Mucosa of stomach (tissue), 1 donor: Measurements from ENCODE around the gene CPT1C.

Experiments used
- H3K27me3 ChIP-seq: one replicate; pipeline ENCODE4 v1.7.0; 2013; ENCODE audit warnings: mild to moderate bottlenecking, low read length; ENCODE audit not compliant: control insufficient read depth, insufficient read depth
- H3K36me3 ChIP-seq: one replicate; pipeline ENCODE4 v1.7.0; 2013; ENCODE audit warnings: low read length; ENCODE audit not compliant: control insufficient read depth, insufficient read depth
- H3K4me1 ChIP-seq: one replicate; pipeline ENCODE4 v1.7.0; 2013; ENCODE audit warnings: mild to moderate bottlenecking, low read length; ENCODE audit not compliant: control insufficient read depth, insufficient read depth
- H3K4me3 ChIP-seq: one replicate; pipeline ENCODE4 v1.7.0; 2013; ENCODE audit warnings: low read length
- H3K9ac ChIP-seq: one replicate; pipeline ENCODE4 v1.7.0; 2013; ENCODE audit warnings: mild to moderate bottlenecking, low read length, moderate library complexity
- H3K9me3 ChIP-seq: one replicate; pipeline ENCODE4 v1.7.0; 2013; ENCODE audit warnings: mild to moderate bottlenecking, low read length, moderate library complexity; ENCODE audit not compliant: control insufficient read depth
- donor health status: Pancreatic carcinoma.

The CPT1C gene

DNA sequence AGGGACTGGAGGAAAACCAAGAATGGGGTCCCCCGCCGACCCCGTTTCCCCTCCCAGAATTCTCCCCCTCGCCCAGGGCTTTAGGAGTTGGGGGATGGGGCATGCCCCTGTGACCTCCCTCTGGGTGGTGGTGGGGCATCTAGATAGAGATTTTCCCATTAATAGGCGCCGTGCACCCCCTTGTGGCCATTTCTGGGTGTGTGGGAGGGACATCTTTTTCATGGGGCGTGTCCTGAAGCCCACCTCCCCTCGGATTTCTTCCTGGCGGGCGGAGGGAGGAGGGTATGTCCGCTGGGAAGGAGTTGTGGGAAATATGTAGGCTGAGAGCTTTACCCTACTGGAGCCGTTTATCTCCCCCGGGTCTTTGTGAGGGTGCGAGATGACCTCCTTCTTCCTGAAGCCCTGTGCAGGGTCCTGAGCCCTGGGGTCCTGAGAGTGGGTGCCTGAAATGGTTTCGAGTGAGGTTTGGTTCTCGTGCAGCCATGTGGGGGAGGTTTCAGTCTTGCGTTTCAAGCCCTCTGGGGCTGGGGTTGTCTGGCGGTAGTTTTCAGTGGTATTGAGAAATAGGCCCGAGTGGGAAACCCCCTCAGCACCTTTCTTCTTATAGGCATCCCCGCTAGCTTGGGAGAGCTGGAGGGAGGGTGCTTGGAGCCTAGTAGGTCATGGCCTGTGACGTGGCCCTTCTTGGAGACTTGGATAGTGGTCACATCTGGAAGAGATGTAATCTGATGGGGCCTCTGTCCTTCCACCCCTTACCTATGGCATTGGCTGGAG, 12.8 kb upstream of the CPT1C start:
- Histone ChIP-seq H3K9me3 (no peaks in the 10 kb centered on the region), H3K36me3 (peaks cover 8% of the 10 kb centered on the region), H3K4me3 (peak overlapping the region; percentile 58), H3K27me3 (no peaks in the 10 kb centered on the region), H3K4me1 (peaks cover 10% of the 10 kb centered on the region), H3K9ac (peak overlapping the region; percentile 78)

DNA sequence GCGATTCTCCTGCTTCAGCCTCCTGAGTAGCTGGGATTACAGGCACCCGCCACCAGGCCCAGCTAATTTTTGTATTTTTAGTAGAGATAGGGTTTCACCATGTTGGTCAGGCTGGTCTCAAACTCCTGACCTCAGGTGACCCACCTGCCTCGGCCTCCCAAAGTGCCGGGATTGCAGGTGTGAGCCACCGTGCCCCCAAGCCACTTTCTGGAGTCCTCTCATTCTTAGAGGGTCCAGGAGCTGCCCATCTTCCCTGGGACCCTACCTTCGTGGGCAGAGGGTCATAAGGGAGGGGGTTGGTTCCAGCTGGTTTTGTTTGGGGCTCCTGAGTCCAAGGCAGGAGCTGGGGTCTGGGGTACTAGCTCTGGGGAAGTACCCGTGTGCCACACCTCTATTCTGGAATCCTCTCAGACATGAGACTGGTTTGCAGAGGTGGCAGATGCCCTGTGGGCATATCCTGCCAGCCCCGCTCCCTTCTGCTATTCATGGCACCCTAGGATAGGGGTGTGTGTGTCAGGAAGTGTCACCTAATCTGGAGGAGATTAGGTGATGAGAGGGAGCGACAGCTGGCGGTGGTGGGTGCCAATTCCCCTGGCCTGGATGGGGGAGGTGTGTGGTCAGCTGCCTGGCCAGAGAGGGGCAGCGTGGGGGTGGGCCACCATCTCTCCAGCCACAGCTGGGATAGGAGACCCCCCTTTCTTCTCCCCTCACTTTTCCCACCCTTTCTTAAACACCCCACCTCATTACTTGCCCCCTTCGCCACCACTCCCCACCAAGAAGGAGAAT, 11.7 kb upstream of the CPT1C start:
- Histone ChIP-seq H3K9me3 (no peaks in the 10 kb centered on the region), H3K4me1 (peaks cover 10% of the 10 kb centered on the region), H3K4me3 (no peak overlapping the region), H3K9ac (peak overlapping the region; percentile 31), H3K27me3 (no peaks in the 10 kb centered on the region), H3K36me3 (peaks cover 8% of the 10 kb centered on the region)

DNA sequence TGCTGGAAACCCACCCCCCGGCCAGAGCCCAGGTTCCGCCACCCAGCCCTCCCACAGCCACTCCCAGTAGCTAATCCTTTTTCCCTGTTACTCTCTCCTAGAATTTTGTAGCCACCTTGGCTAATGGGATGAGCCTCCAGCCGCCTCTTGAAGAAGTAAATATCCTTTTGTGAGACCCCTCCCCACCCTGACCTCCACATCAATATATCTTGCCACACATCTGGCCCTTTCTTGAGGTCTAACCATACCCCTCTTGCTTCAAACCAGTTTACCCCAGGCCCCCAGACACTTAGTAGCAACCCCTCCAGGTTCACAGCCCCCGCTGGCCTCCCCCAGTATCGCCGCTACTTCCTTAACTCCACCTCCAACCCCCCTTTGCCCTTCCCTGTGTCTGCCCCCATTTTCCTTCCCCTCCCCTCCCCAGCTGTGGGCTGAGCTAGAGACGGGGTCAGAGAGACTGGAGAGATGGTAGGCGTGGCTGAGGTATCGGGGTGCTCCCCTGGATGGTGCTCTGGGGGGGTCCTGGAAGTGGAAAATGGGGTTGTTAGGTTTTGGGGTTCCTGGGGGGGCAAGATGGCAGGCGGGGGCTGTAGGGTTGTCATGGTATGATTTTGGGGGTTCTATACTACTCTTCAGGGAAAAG, 11.0 kb upstream of the CPT1C start:
- H3K36me3 ChIP-seq: peaks cover 8% of the 10 kb centered on the region
- peaks cover 10% of the 10 kb centered on the region for H3K4me1 ChIP-seq
- H3K9me3 ChIP-seq: no peaks in the 10 kb centered on the region
- H3K27me3 ChIP-seq: no peaks in the 10 kb centered on the region
- H3K4me3 ChIP-seq: no peak overlapping the region
- no peak overlapping the region for H3K9ac ChIP-seq

DNA sequence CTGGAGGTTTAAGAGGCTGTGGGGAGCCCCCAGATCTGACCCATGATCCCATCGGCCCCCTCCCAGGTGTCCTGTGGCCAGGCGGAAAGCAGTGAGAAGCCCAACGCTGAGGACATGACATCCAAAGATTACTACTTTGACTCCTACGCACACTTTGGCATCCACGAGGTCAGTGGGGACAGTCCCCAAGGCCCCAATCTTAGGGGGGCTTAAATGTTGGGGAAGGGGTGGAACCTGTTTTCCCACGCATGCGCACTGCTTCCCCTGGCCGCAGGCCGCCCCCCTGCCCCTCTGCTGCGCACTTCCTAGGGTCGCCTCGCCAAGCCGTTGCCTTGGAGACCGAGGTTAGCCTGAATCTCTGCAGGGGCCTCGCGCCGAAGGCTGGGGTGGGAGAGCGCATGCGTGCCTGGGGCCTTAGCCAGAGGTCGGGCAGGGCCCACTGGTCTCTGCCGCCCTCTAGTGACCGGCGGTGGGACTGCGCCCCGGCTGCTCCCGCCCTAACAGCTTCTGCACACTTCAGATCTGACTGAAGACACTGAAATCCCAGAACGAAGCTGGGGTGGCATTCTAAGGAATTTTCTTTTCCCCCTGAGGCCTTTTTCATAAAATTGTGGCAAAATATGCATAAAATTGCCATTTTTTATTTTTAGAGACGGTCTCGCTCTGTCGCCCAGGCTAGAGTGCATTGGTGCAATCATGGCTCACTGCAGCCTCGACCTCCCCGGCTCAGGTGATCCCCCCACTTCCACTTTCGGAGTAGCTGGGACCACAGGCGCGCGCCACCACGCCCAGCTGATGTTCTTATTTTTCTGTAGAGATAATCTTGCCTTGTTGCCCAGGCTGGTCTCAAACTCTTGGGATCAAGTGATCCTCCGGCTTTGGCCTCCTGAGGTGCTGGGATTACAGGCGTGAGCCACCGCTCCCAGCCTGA, 10.2 kb upstream of the CPT1C start:
- H3K4me1 ChIP-seq: peaks cover 10% of the 10 kb centered on the region
- no peaks in the 10 kb centered on the region for H3K27me3 ChIP-seq
- H3K9ac ChIP-seq: no peak overlapping the region
- no peaks in the 10 kb centered on the region for H3K9me3 ChIP-seq
- H3K4me3 ChIP-seq: no peak overlapping the region
- H3K36me3 ChIP-seq: peaks cover 8% of the 10 kb centered on the region

DNA sequence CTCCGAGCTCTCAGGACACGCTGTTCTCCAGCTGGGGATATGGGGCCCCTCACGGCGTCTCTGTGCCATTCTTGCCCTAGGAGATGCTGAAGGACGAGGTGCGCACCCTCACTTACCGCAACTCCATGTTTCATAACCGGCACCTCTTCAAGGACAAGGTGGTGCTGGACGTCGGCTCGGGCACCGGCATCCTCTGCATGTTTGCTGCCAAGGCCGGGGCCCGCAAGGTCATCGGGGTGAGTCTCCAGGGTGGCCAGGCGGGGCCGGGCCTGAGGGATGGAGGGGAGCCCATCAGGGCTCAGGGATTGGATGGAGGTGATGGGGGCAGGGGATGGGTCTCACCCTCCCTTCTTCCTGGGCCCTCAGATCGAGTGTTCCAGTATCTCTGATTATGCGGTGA, 9.1 kb upstream of the CPT1C start:
- no peak overlapping the region for H3K4me3 ChIP-seq
- H3K9me3 ChIP-seq: no peaks in the 10 kb centered on the region
- H3K4me1 ChIP-seq: peaks cover 7% of the 10 kb centered on the region
- H3K27me3 ChIP-seq: no peaks in the 10 kb centered on the region
- no peak overlapping the region for H3K9ac ChIP-seq
- peaks cover 8% of the 10 kb centered on the region for H3K36me3 ChIP-seq

DNA sequence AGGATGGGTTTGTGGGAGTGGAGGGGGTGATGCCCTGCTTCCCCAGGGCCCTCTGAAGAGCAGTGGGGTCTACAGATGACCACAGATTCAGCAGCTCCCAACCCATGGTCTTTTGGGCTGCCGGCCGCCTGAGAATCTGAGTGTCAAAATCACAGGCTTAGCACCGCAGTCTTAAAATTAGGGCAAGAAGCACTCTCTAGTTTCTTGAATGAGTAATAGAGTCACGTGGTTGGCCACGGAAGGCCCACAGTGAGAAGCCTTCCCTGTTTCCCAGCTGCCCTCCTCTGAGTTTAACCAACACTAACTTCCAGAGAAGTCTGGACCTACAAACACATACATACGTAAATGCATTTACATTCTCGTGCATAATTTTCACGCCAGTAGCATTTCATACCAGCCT, 8.6 kb upstream of the CPT1C start:
- no peak overlapping the region for H3K9ac ChIP-seq

DNA sequence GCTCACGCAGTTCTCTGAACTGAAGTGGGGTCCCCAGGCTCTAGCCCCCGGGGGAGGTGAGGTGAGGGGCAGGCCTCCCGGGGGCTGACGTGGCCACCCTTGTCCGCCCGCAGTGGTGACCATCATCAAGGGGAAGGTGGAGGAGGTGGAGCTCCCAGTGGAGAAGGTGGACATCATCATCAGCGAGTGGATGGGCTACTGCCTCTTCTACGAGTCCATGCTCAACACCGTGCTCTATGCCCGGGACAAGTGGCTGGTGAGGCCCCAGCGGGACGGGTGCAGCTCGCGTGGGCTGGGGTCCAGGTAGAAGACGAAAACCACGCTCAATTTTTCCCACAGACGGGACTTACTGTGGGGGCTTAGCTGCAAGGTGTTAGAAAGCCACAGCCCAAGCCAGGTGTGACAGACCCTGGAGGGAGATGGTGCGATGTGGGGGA, 7.1 kb upstream of the CPT1C start:
- Histone ChIP-seq H3K36me3 (peaks cover 8% of the 10 kb centered on the region), H3K4me1 (peaks cover 7% of the 10 kb centered on the region), H3K9me3 (no peaks in the 10 kb centered on the region), H3K4me3 (no peak overlapping the region), H3K27me3 (no peaks in the 10 kb centered on the region), H3K9ac (no peak overlapping the region)

More for the DNA sequence above, 8.6 kb upstream of the CPT1C start:
- H3K9me3 ChIP-seq: no peaks in the 10 kb centered on the region
- peaks cover 7% of the 10 kb centered on the region for H3K4me1 ChIP-seq
- H3K27me3 ChIP-seq: no peaks in the 10 kb centered on the region
- no peak overlapping the region for H3K4me3 ChIP-seq
- peaks cover 8% of the 10 kb centered on the region for H3K36me3 ChIP-seq

DNA sequence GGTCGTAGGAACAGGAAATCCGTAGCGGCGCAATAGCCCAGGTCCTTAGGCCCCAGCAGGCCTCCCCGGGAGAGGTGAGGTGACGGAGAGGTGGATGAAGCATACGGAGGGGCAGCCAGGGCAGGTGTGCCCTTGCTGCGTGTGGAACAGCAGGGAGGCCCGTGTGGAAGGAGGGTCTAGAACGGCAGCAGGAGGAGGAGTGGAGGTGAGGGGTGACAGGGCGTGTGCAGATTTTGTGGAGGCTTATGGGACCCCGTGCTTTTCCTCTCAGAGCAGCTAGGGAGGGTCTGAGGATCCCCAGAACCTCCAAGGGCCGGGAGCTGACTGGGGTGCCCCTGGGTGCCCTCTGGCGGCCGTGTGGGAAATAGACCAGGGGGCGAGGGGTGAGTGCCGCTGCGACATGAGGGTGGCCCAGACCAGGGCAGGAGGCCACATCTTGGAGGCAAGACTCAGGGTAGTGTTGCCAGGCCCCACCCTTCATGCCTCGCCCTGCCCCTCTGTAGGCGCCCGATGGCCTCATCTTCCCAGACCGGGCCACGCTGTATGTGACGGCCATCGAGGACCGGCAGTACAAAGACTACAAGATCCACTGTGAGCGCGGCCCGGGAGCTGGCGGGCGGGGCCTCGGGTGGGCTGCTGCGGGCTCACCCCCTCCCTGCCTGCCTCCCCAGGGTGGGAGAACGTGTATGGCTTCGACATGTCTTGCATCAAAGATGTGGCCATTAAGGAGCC, 6.5 kb upstream of the CPT1C start:
- Histone ChIP-seq H3K9ac (no peak overlapping the region), H3K4me1 (peaks cover 9% of the 10 kb centered on the region), H3K36me3 (peaks cover 8% of the 10 kb centered on the region), H3K27me3 (peaks cover 3% of the 10 kb centered on the region), H3K9me3 (no peaks in the 10 kb centered on the region), H3K4me3 (no peak overlapping the region)

DNA sequence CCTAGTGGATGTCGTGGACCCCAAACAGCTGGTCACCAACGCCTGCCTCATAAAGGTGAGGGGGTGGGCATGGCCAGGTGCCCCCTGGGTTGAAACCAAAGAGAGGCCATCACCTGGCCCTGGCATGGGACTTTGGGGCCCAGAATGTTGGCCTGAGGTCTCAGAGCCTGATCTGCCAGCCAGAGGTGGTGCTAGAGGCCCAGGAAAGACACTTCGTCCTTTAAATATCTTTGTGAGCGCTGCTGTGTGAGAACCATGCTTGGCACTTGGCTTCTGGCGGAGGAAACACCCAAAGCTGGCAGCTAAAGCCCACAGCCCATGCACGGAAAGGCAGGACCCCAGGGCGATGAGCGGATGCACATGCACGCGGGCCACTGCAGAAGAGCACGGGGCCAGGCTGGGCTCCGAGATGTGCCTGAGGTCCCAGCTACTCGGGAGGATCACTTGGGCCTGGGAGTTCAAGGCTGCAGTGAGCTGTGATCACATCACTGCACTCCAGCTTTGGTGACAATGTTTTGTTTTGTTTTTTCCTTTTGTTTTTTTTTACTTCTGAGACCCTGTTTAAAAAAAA, 5.8 kb upstream of the CPT1C start:
- peaks cover 7% of the 10 kb centered on the region for H3K27me3 ChIP-seq
- H3K9me3 ChIP-seq: no peaks in the 10 kb centered on the region
- no peak overlapping the region for H3K4me3 ChIP-seq
- peaks cover 14% of the 10 kb centered on the region for H3K4me1 ChIP-seq
- H3K9ac ChIP-seq: no peak overlapping the region
- peaks cover 8% of the 10 kb centered on the region for H3K36me3 ChIP-seq

DNA sequence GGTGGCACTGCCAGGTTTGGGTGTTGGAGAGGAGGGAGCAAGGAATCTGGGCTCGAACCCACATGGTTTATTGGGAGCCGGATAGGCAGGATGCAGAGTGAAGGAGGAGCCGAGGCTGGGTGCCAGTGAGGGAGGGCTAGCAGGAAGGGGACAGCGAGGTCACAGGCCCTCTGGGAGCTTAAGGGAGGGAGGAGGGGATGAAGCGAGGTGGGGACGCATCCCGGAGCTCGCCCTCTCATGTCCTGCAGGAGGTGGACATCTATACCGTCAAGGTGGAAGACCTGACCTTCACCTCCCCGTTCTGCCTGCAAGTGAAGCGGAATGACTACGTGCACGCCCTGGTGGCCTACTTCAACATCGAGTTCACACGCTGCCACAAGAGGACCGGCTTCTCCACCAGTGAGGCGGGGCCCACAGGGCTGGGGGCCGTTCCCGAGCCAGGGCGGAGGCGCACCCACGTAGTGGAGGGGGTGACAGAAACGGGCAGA, 5.0 kb upstream of the CPT1C start:
- H3K4me3 ChIP-seq: no peak overlapping the region
- H3K36me3 ChIP-seq: peaks cover 8% of the 10 kb centered on the region
- no peak overlapping the region for H3K9ac ChIP-seq
- peaks cover 16% of the 10 kb centered on the region for H3K4me1 ChIP-seq
- H3K27me3 ChIP-seq: peaks cover 15% of the 10 kb centered on the region
- no peaks in the 10 kb centered on the region for H3K9me3 ChIP-seq
